GM21390 (cell line): Measurements from ENCODE around the gene KCNG3.

Experiments used
- ATAC-seq: cut with Tn5 transposase; IDR thresholded peaks from one replicate; pipeline ENCODE4 v1.9.1; 2021; ENCODE audit not compliant: unreplicated experiment

Gene KCNG3

GRCh38 chr2:42486145-42486906, 7.5 kb downstream of the KCNG3 start:
- no peak for ATAC-seq

GRCh38 chr2:42480402-42480801, 13.4 kb downstream of the KCNG3 start:
- no peak for ATAC-seq

GRCh38 chr2:42474765-42475454, 18.9 kb downstream of the KCNG3 start:
- no peak for ATAC-seq

- ATAC-seq = no peak
Measured at GRCh38 chr2:42470706-42471105, 23.1 kb downstream of the KCNG3 start.

GRCh38 chr2:42464631-42465030, 29.2 kb downstream of the KCNG3 start:
- ATAC-seq = no peak

- no peak for ATAC-seq
Measured at GRCh38 chr2:42463570-42463969, 30.2 kb downstream of the KCNG3 start.

- ATAC-seq = no peak
Measured at GRCh38 chr2:42459296-42459695, 34.5 kb downstream of the KCNG3 start.

GRCh38 chr2:42458396-42458795, 35.4 kb downstream of the KCNG3 start:
- ATAC-seq = no peak

- ATAC-seq = no peak
Measured at GRCh38 chr2:42457011-42457410, 36.8 kb downstream of the KCNG3 start.

- no peak for ATAC-seq
Measured at GRCh38 chr2:42456126-42456839, 37.5 kb downstream of the KCNG3 start.

GRCh38 chr2:42452545-42452944, 41.2 kb downstream of the KCNG3 start:
- no peak for ATAC-seq

- ATAC-seq = no peak
Measured at GRCh38 chr2:42450136-42450535, 43.6 kb downstream of the KCNG3 start.

- no peak for ATAC-seq
Measured at GRCh38 chr2:42449163-42450087, 44.4 kb downstream of the KCNG3 start.

- no peak for ATAC-seq
Measured at GRCh38 chr2:42448163-42448562, 45.6 kb downstream of the KCNG3 start.

GRCh38 chr2:42446503-42447271, 47.1 kb downstream of the KCNG3 start:
- no peak for ATAC-seq

GRCh38 chr2:42443718-42444399, 49.9 kb downstream of the KCNG3 start:
- ATAC-seq = no peak

GRCh38 chr2:42442774-42443173, 51.0 kb downstream of the KCNG3 start:
- no peak for ATAC-seq

GRCh38 chr2:42438685-42439084, 55.1 kb downstream of the KCNG3 start:
- ATAC-seq = no peak

GRCh38 chr2:42436370-42436769, 57.4 kb downstream of the KCNG3 start:
- ATAC-seq = no peak

GRCh38 chr2:42435628-42436027, 58.2 kb downstream of the KCNG3 start:
- no peak for ATAC-seq
